ENCODE data around the gene LTBP4.
"Not testable (repeated sequence)": the region's sequence is repeated elsewhere in the genome, so short reads cannot be mapped to it uniquely, and the experiment has no call there.

Gene LTBP4

DNA sequence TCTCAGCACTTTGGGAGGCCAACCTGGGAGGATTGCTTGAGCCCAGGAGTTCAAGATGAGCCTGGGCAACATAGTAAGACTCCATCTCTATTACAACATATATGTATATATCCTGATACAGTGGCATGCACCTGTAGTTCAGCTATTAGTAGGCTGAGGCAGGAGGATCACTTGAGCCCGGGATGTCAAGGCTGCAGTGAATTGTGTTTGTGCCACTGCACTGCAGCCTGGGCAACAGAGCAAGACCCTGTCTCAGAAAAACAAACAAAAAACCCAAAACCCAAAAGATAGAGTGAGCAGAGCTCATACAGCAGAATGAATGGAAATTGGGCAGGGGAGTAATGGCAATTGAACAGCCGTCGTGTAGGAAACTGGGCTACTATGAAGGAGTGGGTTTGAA lies 41.8 kb upstream of the LTBP4 start:
- CTCF ChIA-PET = interaction anchor here (1.0 to 1.2 kb wide), 2 partner anchors 17 to 43 kb away, joined by 3 read pairs; no protein-coding TSS in a partner anchor
- Histone ChIP-seq H3K27ac (ENCODE audit: insufficient read depth in 1 of 2, low read depth in 1 of 2, low read length in 2 of 2, poor library complexity in 1 of 2, severe bottlenecking in 2 of 2) (no peak overlapping the region), H3K36me3 (ENCODE audit: control insufficient read depth in 4 of 4, insufficient read depth in 4 of 4, low read length in 3 of 4) (no peaks in the 10 kb centered on the region), H3K9me3 (ENCODE audit: control extremely low read depth in 1 of 5, control insufficient read depth in 4 of 5, insufficient read depth in 2 of 5, low read depth in 1 of 5, low read length in 4 of 5) (no peaks in the 10 kb centered on the region), H3K4me3 (ENCODE audit: control insufficient read depth in 1 of 7, extremely low read depth in 1 of 7, insufficient read depth in 4 of 7, low read depth in 2 of 7, low read length in 6 of 7) (no peak overlapping the region), H3K27me3 (replicated peaks in 2 of 5; ENCODE audit: control insufficient read depth in 4 of 5, insufficient read depth in 5 of 5, low read length in 4 of 5) (peaks cover 0 to 24% (median 8%) of the 10 kb centered on the region in 5 experiments), H3K4me1 (ENCODE audit: control extremely low read depth in 1 of 4, control insufficient read depth in 4 of 4, insufficient read depth in 4 of 4, low read length in 3 of 4) (peaks cover 0 to 5% (median 4%) of the 10 kb centered on the region in 4 experiments)
- no peak for DNase-seq
- POLR2A ChIA-PET = no interaction called here
- WGBS (ENCODE audit: insufficient coverage) = 92% methylated on average over 2 of the region's 3 CpGs

- CTCF ChIA-PET = interaction anchor here (1.0 kb wide), 1 partner anchor 18 kb away, joined by 3 read pairs; no protein-coding TSS in a partner anchor
- no peaks in the 10 kb centered on the region for H3K36me3 ChIP-seq (ENCODE audit: control insufficient read depth in 4 of 4, insufficient read depth in 4 of 4, low read length in 3 of 4)
Observed at GRCh38 chr19:40560092-40560507, 41.1 kb upstream of the LTBP4 start.

GRCh38 chr19:40561947-40562346 lies 39.2 kb upstream of the LTBP4 start:
- Histone ChIP-seq H3K4me3 (ENCODE audit: control insufficient read depth in 1 of 7, extremely low read depth in 1 of 7, insufficient read depth in 4 of 7, low read depth in 2 of 7, low read length in 6 of 7) (no peak overlapping the region), H3K27me3 (replicated peaks in 2 of 5; ENCODE audit: control insufficient read depth in 4 of 5, insufficient read depth in 5 of 5, low read length in 4 of 5) (peaks cover 0 to 23% (median 0%) of the 10 kb centered on the region in 5 experiments), H3K9me3 (ENCODE audit: control extremely low read depth in 1 of 5, control insufficient read depth in 4 of 5, insufficient read depth in 2 of 5, low read depth in 1 of 5, low read length in 4 of 5) (no peaks in the 10 kb centered on the region), H3K27ac (ENCODE audit: insufficient read depth in 1 of 2, low read depth in 1 of 2, low read length in 2 of 2, poor library complexity in 1 of 2, severe bottlenecking in 2 of 2) (no peak overlapping the region), H3K36me3 (ENCODE audit: control insufficient read depth in 4 of 4, insufficient read depth in 4 of 4, low read length in 3 of 4) (no peaks in the 10 kb centered on the region), H3K4me1 (ENCODE audit: control extremely low read depth in 1 of 4, control insufficient read depth in 4 of 4, insufficient read depth in 4 of 4, low read length in 3 of 4) (peaks cover 0 to 5% (median 3%) of the 10 kb centered on the region in 4 experiments)
- DNase-seq = peak in 2 of 3 donors; percentile 43 to 44
- 43% methylated on average over 4 of the region's 4 CpGs for WGBS (ENCODE audit: insufficient coverage)
- POLR2A ChIA-PET = no interaction called here
- CTCF ChIA-PET = interaction anchor here (1.5 to 1.6 kb wide), 2 partner anchors 21 to 40 kb away, joined by 3 to 4 read pairs; no protein-coding TSS in a partner anchor

More at GRCh38 chr19:40560092-40560507, 41.1 kb upstream of the LTBP4 start:
- WGBS (ENCODE audit: insufficient coverage) = 85% methylated on average over 15 of the region's 20 CpGs
- DNase-seq = no peak
- peaks cover 0 to 5% (median 3%) of the 10 kb centered on the region in 4 experiments for H3K4me1 ChIP-seq (ENCODE audit: control extremely low read depth in 1 of 4, control insufficient read depth in 4 of 4, insufficient read depth in 4 of 4, low read length in 3 of 4)
- H3K4me3 ChIP-seq (ENCODE audit: control insufficient read depth in 1 of 7, extremely low read depth in 1 of 7, insufficient read depth in 4 of 7, low read depth in 2 of 7, low read length in 6 of 7) = no peak overlapping the region
- H3K9me3 ChIP-seq (ENCODE audit: control extremely low read depth in 1 of 5, control insufficient read depth in 4 of 5, insufficient read depth in 2 of 5, low read depth in 1 of 5, low read length in 4 of 5) = no peaks in the 10 kb centered on the region
- no peak overlapping the region for H3K27ac ChIP-seq (ENCODE audit: insufficient read depth in 1 of 2, low read depth in 1 of 2, low read length in 2 of 2, poor library complexity in 1 of 2, severe bottlenecking in 2 of 2)
- peaks cover 0 to 18% (median 5%) of the 10 kb centered on the region in 5 experiments for H3K27me3 ChIP-seq (replicated peaks in 2 of 5; ENCODE audit: control insufficient read depth in 4 of 5, insufficient read depth in 5 of 5, low read length in 4 of 5)
- POLR2A ChIA-PET = no interaction called here

GRCh38 chr19:40564535-40564934 lies 36.6 kb upstream of the LTBP4 start:
- H3K4me3 ChIP-seq (ENCODE audit: control insufficient read depth in 1 of 7, extremely low read depth in 1 of 7, insufficient read depth in 4 of 7, low read depth in 2 of 7, low read length in 6 of 7); H3K27ac ChIP-seq (ENCODE audit: insufficient read depth in 1 of 2, low read depth in 1 of 2, low read length in 2 of 2, poor library complexity in 1 of 2, severe bottlenecking in 2 of 2); POLR2A ChIA-PET; CTCF ChIA-PET; H3K9me3 ChIP-seq (ENCODE audit: control extremely low read depth in 1 of 5, control insufficient read depth in 4 of 5, insufficient read depth in 2 of 5, low read depth in 1 of 5, low read length in 4 of 5); H3K36me3 ChIP-seq (ENCODE audit: control insufficient read depth in 4 of 4, insufficient read depth in 4 of 4, low read length in 3 of 4); H3K4me1 ChIP-seq (ENCODE audit: control extremely low read depth in 1 of 4, control insufficient read depth in 4 of 4, insufficient read depth in 4 of 4, low read length in 3 of 4); DNase-seq: not testable (repeated sequence)
- WGBS (ENCODE audit: insufficient coverage) = 100% methylated on average over 1 of the region's 1 CpG
- peaks cover 0 to 47% (median 12%) of the 10 kb centered on the region in 5 experiments for H3K27me3 ChIP-seq (replicated peaks in 2 of 5; ENCODE audit: control insufficient read depth in 4 of 5, insufficient read depth in 5 of 5, low read length in 4 of 5)

GRCh38 chr19:40565355-40565754 lies 35.8 kb upstream of the LTBP4 start:
- CTCF ChIA-PET = no interaction called here
- POLR2A ChIA-PET = no interaction called here
- Histone ChIP-seq H3K4me3 (ENCODE audit: control insufficient read depth in 1 of 7, extremely low read depth in 1 of 7, insufficient read depth in 4 of 7, low read depth in 2 of 7, low read length in 6 of 7) (no peak overlapping the region), H3K27ac (ENCODE audit: insufficient read depth in 1 of 2, low read depth in 1 of 2, low read length in 2 of 2, poor library complexity in 1 of 2, severe bottlenecking in 2 of 2) (no peak overlapping the region), H3K36me3 (ENCODE audit: control insufficient read depth in 4 of 4, insufficient read depth in 4 of 4, low read length in 3 of 4) (no peaks in the 10 kb centered on the region), H3K4me1 (ENCODE audit: control extremely low read depth in 1 of 4, control insufficient read depth in 4 of 4, insufficient read depth in 4 of 4, low read length in 3 of 4) (peaks cover 0 to 15% (median 11%) of the 10 kb centered on the region in 4 experiments), H3K9me3 (ENCODE audit: control extremely low read depth in 1 of 5, control insufficient read depth in 4 of 5, insufficient read depth in 2 of 5, low read depth in 1 of 5, low read length in 4 of 5) (no peaks in the 10 kb centered on the region), H3K27me3 (replicated peaks in 2 of 5; ENCODE audit: control insufficient read depth in 4 of 5, insufficient read depth in 5 of 5, low read length in 4 of 5) (peaks cover 0 to 48% (median 12%) of the 10 kb centered on the region in 5 experiments)
- WGBS (ENCODE audit: insufficient coverage) = 93% methylated on average over 5 of the region's 7 CpGs
- DNase-seq = no peak

DNA sequence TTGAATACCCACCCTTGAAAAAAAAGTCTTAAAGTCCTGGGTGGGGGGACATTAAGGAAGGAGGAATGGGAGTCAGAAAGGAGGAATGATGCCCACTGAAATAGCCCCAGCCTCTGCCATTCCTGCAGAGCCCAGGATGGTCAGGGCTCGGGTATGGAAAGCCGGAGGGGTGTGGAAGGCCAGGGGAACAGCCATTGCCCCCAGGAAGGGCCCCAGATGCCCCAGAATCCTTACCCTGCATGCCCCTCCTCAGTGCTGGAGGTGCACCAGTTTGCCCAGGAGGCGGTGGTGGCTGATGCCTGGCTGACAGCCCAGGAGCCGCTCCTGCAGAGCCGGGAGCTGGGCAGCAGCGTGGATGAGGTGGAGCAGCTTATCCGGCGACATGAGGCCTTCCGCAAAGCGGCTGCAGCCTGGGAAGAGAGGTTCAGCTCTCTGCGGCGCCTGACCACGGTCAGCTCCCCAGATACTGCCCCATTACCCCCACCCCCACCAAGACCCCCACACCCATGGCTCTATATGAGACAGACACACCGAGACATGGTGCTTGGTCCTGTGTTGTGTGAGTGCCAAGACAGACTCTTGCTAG lies 35.2 kb upstream of the LTBP4 start:
- WGBS (ENCODE audit: insufficient coverage) = 97% methylated on average over 8 of the region's 14 CpGs
- peaks cover 0 to 48% (median 12%) of the 10 kb centered on the region in 5 experiments for H3K27me3 ChIP-seq (replicated peaks in 2 of 5; ENCODE audit: control insufficient read depth in 4 of 5, insufficient read depth in 5 of 5, low read length in 4 of 5)
- POLR2A ChIA-PET = no interaction called here
- no peak for DNase-seq
- no peaks in the 10 kb centered on the region for H3K36me3 ChIP-seq (ENCODE audit: control insufficient read depth in 4 of 4, insufficient read depth in 4 of 4, low read length in 3 of 4)
- CTCF ChIA-PET = no interaction called here
- no peak overlapping the region for H3K4me3 ChIP-seq (ENCODE audit: control insufficient read depth in 1 of 7, extremely low read depth in 1 of 7, insufficient read depth in 4 of 7, low read depth in 2 of 7, low read length in 6 of 7)
- H3K4me1 ChIP-seq (ENCODE audit: control extremely low read depth in 1 of 4, control insufficient read depth in 4 of 4, insufficient read depth in 4 of 4, low read length in 3 of 4) = peaks cover 0 to 15% (median 12%) of the 10 kb centered on the region in 4 experiments
- H3K9me3 ChIP-seq (ENCODE audit: control extremely low read depth in 1 of 5, control insufficient read depth in 4 of 5, insufficient read depth in 2 of 5, low read depth in 1 of 5, low read length in 4 of 5) = no peaks in the 10 kb centered on the region
- no peak overlapping the region for H3K27ac ChIP-seq (ENCODE audit: insufficient read depth in 1 of 2, low read depth in 1 of 2, low read length in 2 of 2, poor library complexity in 1 of 2, severe bottlenecking in 2 of 2)

DNA sequence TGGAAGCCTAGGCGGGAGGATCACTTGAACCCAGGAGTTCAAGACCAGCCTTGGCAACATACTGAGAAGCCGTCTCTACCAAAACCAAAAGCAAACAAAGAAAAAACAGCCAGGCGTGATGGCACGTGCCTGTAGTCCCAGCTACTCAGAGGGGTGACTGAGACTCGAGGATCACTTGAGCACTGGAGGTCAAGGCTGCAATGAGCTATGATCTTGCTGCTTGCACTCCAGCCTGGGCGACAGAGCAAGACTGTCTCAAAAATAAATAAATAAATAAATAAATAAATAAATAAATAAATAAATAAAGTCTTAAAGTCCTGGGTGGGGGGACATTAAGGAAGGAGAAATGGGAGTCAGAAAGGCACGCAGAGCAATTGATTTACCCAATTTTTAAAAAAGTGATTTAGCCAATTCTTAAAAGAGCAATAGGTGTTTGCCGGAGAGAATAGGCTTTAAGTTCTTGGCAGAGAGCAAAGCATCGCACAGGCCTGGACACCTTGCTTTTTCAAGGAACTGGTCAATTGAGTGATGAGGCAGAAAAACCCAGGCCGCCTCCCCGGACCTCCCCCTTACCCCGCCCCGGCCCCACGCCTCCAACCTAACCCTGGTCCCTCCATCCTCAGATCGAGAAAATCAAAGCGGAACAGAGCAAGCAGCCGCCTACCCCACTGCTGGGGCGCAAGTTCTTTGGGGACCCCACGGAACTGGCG lies 34.0 kb upstream of the LTBP4 start:
- 17% methylated on average over 16 of the region's 20 CpGs for WGBS (ENCODE audit: insufficient coverage)
- Histone ChIP-seq H3K9me3 (ENCODE audit: control extremely low read depth in 1 of 5, control insufficient read depth in 4 of 5, insufficient read depth in 2 of 5, low read depth in 1 of 5, low read length in 4 of 5) (no peaks in the 10 kb centered on the region), H3K36me3 (ENCODE audit: control insufficient read depth in 4 of 4, insufficient read depth in 4 of 4, low read length in 3 of 4) (no peaks in the 10 kb centered on the region), H3K27me3 (replicated peaks in 2 of 5; ENCODE audit: control insufficient read depth in 4 of 5, insufficient read depth in 5 of 5, low read length in 4 of 5) (peaks cover 0 to 48% (median 12%) of the 10 kb centered on the region in 5 experiments), H3K4me3 (ENCODE audit: control insufficient read depth in 1 of 7, extremely low read depth in 1 of 7, insufficient read depth in 4 of 7, low read depth in 2 of 7, low read length in 6 of 7) (peak overlapping the region in 3 of 7 experiments; percentile 19 to 40 (median 38)), H3K27ac (ENCODE audit: insufficient read depth in 1 of 2, low read depth in 1 of 2, low read length in 2 of 2, poor library complexity in 1 of 2, severe bottlenecking in 2 of 2) (no peak overlapping the region), H3K4me1 (ENCODE audit: control extremely low read depth in 1 of 4, control insufficient read depth in 4 of 4, insufficient read depth in 4 of 4, low read length in 3 of 4) (peaks cover 0 to 12% (median 8%) of the 10 kb centered on the region in 4 experiments)
- CTCF ChIA-PET = interaction anchor here (1.0 kb wide), 1 partner anchor 32 kb away, joined by 3 read pairs; no protein-coding TSS in a partner anchor
- no peak for DNase-seq
- POLR2A ChIA-PET = no interaction called here
